Endothelial cell of umbilical vein (primary cell): Measurements from ENCODE around the gene SLC23A2.

Experiments used
- CTCF ChIP-seq, 2 donors: IDR thresholded peaks; 1 replicate in 1 of 2; 2 replicates in 1 of 2; pipeline ENCODE4 v1.5.1; 2011; ENCODE audit warnings: low read length in 2 of 2, mild to moderate bottlenecking in 2 of 2, moderate library complexity in 2 of 2, control low read depth in 1 of 2, inconsistent platforms in 1 of 2, low read depth in 1 of 2; ENCODE audit not compliant: insufficient read depth in 1 of 2; ENCODE audit errors: extremely low read depth in 1 of 2
- EZH2 ChIP-seq: IDR thresholded peaks from 2 replicates; pipeline ENCODE4 v1.6.1; 2012; ENCODE audit warnings: borderline replicate concordance, low read depth, mild to moderate bottlenecking, moderate library complexity, low read length, inconsistent platforms; ENCODE audit not compliant: severe bottlenecking
- FOS ChIP-seq: IDR thresholded peaks from 2 replicates; pipeline ENCODE4 v1.6.1; 2011; ENCODE audit warnings: mild to moderate bottlenecking, low read length, moderate library complexity, borderline replicate concordance; ENCODE audit not compliant: insufficient read depth
- GATA2 ChIP-seq: IDR thresholded peaks from 2 replicates; pipeline ENCODE4 v1.7.0; 2011; ENCODE audit warnings: low read depth, mild to moderate bottlenecking, moderate library complexity, mixed read lengths, low read length; ENCODE audit not compliant: insufficient read length, insufficient read depth
- JUN ChIP-seq: IDR thresholded peaks from 2 replicates; pipeline ENCODE4 v1.6.1; 2011; ENCODE audit warnings: borderline replicate concordance, low read depth; ENCODE audit not compliant: insufficient read length, insufficient read depth
- MYC ChIP-seq: IDR thresholded peaks from one replicate; pipeline ENCODE4 v1.6.1; 2011; ENCODE audit warnings: mild to moderate bottlenecking, low read depth, low read length
- POLR2A ChIP-seq: IDR thresholded peaks from 2 replicates; pipeline ENCODE4 v1.6.1; 2012; ENCODE audit warnings: low read depth, mild to moderate bottlenecking, control low read depth, low read length
- POLR2AphosphoS5 ChIP-seq: IDR thresholded peaks from 2 replicates; pipeline ENCODE4 v1.6.1; 2012; ENCODE audit warnings: low read depth, mild to moderate bottlenecking, control low read depth, low read length, moderate library complexity; ENCODE audit not compliant: insufficient read depth
- TF ChIP-seq, protein P1 (sequence below): IDR thresholded peaks from 2 replicates; pipeline ENCODE4 v1.6.1; 2011; ENCODE audit not compliant: insufficient read depth, insufficient read length

- TF ChIP-seq JUN (no peak), POLR2A (no peak), POLR2AphosphoS5 (no peak), CTCF (IDR thresholded peaks at IDR 0.05; ENCODE audit: extremely low read depth in 1 of 2, insufficient read depth in 1 of 2, low read depth in 1 of 2, low read length in 2 of 2) (no peak), MYC (no peak), EZH2 (no peak), FOS (no peak), GATA2 (no peak)
- TF ChIP-seq, protein P1, sequence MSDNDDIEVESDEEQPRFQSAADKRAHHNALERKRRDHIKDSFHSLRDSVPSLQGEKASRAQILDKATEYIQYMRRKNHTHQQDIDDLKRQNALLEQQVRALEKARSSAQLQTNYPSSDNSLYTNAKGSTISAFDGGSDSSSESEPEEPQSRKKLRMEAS, result no peak
Measured at GRCh38 chr20:4820806-4821518, 180.3 kb downstream of the SLC23A2 start.
